NAMALWA (cell line): ENCODE measurements around the gene MTPN.

Experiments
- DNase-seq: peaks from one replicate; pipeline ENCODE4 v3.0.0-alpha.2; 2015; ENCODE audit warnings: low spot score

MTPN gene

GRCh38 chr7:135884495-135885232, 92.5 kb downstream of the MTPN start:
- no peak for DNase-seq

GRCh38 chr7:135879233-135879632, 97.9 kb downstream of the MTPN start:
- DNase-seq, result no peak

GRCh38 chr7:135878284-135878683, 98.9 kb downstream of the MTPN start:
- DNase-seq, result no peak

GRCh38 chr7:135877805-135878204, 99.4 kb downstream of the MTPN start:
- DNase-seq, result no peak
